Liver (tissue), 9 donors: ENCODE measurements around the gene AAGAB. TPM values are rescaled to one million over a fixed set of nuclear protein-coding genes. Genes with fewer than 3 reads are reported as not detected.

ENCODE experiments used
- DNase-seq: peaks from one replicate; pipeline ENCODE4 v3.0.0-alpha.2; 2017; ENCODE audit warnings: low spot score
- H3K27ac ChIP-seq, 2 donors: one replicate each; pipeline ENCODE4 v1.7.0; 2013; ENCODE audit warnings: inconsistent platforms in 2 of 2, low read length in 2 of 2, control low read depth in 1 of 2, low read depth in 1 of 2, mild to moderate bottlenecking in 1 of 2
- H3K27me3 ChIP-seq, 4 donors: one replicate each; pipeline versions ENCODE4 v1.6.1 to v1.7.0; 2013; ENCODE audit warnings: low read length in 3 of 4, inconsistent platforms in 1 of 4, mild to moderate bottlenecking in 1 of 4, moderate library complexity in 1 of 4; ENCODE audit not compliant: control insufficient read depth in 4 of 4, insufficient read depth in 4 of 4
- H3K36me3 ChIP-seq, 4 donors: one replicate each; pipeline versions ENCODE4 v1.6.1 to v1.7.0; 2013; ENCODE audit warnings: low read length in 3 of 4, mild to moderate bottlenecking in 3 of 4, low read depth in 1 of 4, moderate library complexity in 1 of 4; ENCODE audit not compliant: control insufficient read depth in 4 of 4, insufficient read depth in 3 of 4
- H3K4me1 ChIP-seq, 4 donors: one replicate each; pipeline versions ENCODE4 v1.6.1 to v1.7.0; 2013; ENCODE audit warnings: low read length in 3 of 4, mild to moderate bottlenecking in 3 of 4, moderate library complexity in 1 of 4; ENCODE audit not compliant: control insufficient read depth in 4 of 4, insufficient read depth in 4 of 4
- H3K4me3 ChIP-seq, 3 donors: one replicate each; pipeline versions ENCODE4 v1.6.1 to v1.7.0; 2013; ENCODE audit warnings: low read length in 3 of 3, control low read depth in 1 of 3, low read depth in 1 of 3, mild to moderate bottlenecking in 1 of 3
- H3K9ac ChIP-seq, 2 donors: one replicate each; pipeline ENCODE4 v1.7.0; 2013; ENCODE audit warnings: low read length in 2 of 2, mild to moderate bottlenecking in 2 of 2, moderate library complexity in 2 of 2, control low read depth in 1 of 2, low read depth in 1 of 2
- H3K9me3 ChIP-seq, 4 donors: one replicate each; pipeline versions ENCODE4 v1.6.1 to v1.7.0; 2013; ENCODE audit warnings: low read length in 3 of 4; ENCODE audit not compliant: control insufficient read depth in 4 of 4
- ATF3 ChIP-seq: IDR thresholded peaks from 2 replicates; pipeline ENCODE4 v1.6.1; 2016; ENCODE audit warnings: antibody characterized with exemption
- EGR1 ChIP-seq, 2 donors: IDR thresholded peaks; 2 replicates each; pipeline ENCODE4 v1.6.1; 2016 to 2018; ENCODE audit warnings: antibody characterized with exemption in 2 of 2, low read depth in 2 of 2
- FOXA1 ChIP-seq: IDR thresholded peaks from 2 replicates; pipeline ENCODE4 v1.6.1; 2016; ENCODE audit warnings: antibody characterized with exemption
- FOXA2 ChIP-seq: IDR thresholded peaks from 2 replicates; pipeline ENCODE4 v1.6.1; 2016; ENCODE audit warnings: antibody characterized with exemption
- GABPA ChIP-seq, 2 donors: IDR thresholded peaks in 1 of 2; conservative IDR thresholded peaks in 1 of 2; 2 replicates each; pipeline ENCODE4 v1.6.1; 2016; ENCODE audit warnings: antibody characterized with exemption in 2 of 2, mild to moderate bottlenecking in 1 of 2, moderate library complexity in 1 of 2
- HNF4A ChIP-seq, 2 donors: conservative IDR thresholded peaks; 2 replicates each; pipeline ENCODE4 v1.6.1; 2016; ENCODE audit warnings: antibody characterized with exemption in 2 of 2, mild to moderate bottlenecking in 2 of 2
- JUND ChIP-seq, 2 donors: IDR thresholded peaks; 2 replicates each; pipeline ENCODE4 v1.6.1; 2016; ENCODE audit warnings: antibody characterized with exemption in 2 of 2
- MAX ChIP-seq: IDR thresholded peaks from 2 replicates; pipeline ENCODE4 v1.6.1; 2016; ENCODE audit warnings: antibody characterized with exemption
- NR2F2 ChIP-seq: IDR thresholded peaks from 2 replicates; pipeline ENCODE4 v1.6.1; 2016; ENCODE audit warnings: antibody characterized with exemption
- REST ChIP-seq: IDR thresholded peaks from 2 replicates; pipeline ENCODE4 v1.6.1; 2016; ENCODE audit warnings: antibody characterized with exemption, mild to moderate bottlenecking
- RXRA ChIP-seq, 2 donors: IDR thresholded peaks; 2 replicates each; pipeline ENCODE4 v1.6.1; 2017 to 2018; ENCODE audit warnings: antibody characterized with exemption in 2 of 2, mild to moderate bottlenecking in 1 of 2
- SP1 ChIP-seq: IDR thresholded peaks from 2 replicates; pipeline ENCODE4 v1.6.1; 2018; ENCODE audit warnings: antibody characterized with exemption, mild to moderate bottlenecking
- TAF1 ChIP-seq: conservative IDR thresholded peaks from 2 replicates; pipeline ENCODE4 v1.6.1; 2016; ENCODE audit warnings: antibody characterized with exemption, mild to moderate bottlenecking
- YY1 ChIP-seq: IDR thresholded peaks from 2 replicates; pipeline ENCODE4 v1.6.1; 2016; ENCODE audit warnings: antibody characterized with exemption, mild to moderate bottlenecking
- ZBTB33 ChIP-seq: IDR thresholded peaks from 2 replicates; pipeline ENCODE4 v1.6.1; 2016; ENCODE audit warnings: antibody characterized with exemption
- WGBS: extraction: QIAGEN DNeasy Blood & Tissue Kit; methylation state at CpG from one replicate; pipeline ENCODE4 v1.1.7; 2013; 5-methylcytosine and 5-hydroxymethylcytosine counted together
- polyA plus RNA-seq, 2 donors: library from polyadenylated mRNA; stranded (reverse) in 1 of 2; unstranded in 1 of 2; fragments of 200-250 nt in 1 of 2; fragments of >200 nt in 1 of 2; fragmentation: Nextera tagmentation in 1 of 2; extraction: Ambion mirVana in 1 of 2; gene quantifications; one replicate each; pipeline versions ENCODE4 v1.2.1 to v1.2.3, GENCODE V29; 2013 to 2015
- total RNA-seq, 2 donors: library from RNA; depleted of rRNA; stranded (reverse); fragments of >200 nt; gene quantifications; one replicate each; pipeline ENCODE4 v1.2.3, GENCODE V29; 2014
- donor health status: healthy.
- donor health status: healthy.
- donor health status: healthy.
- donor health status: healthy.
- donor health status: healthy.

The AAGAB gene
- total and polyA plus RNA-seq, 4 donors, result 3.6 to 22.3 (median 13.0) TPM

- Histone ChIP-seq H3K36me3 (peaks cover 2 to 46% (median 24%) of the 10 kb centered on the region in 4 donors), H3K4me1 (no peaks in the 10 kb centered on the region), H3K9me3 (no peaks in the 10 kb centered on the region), H3K9ac (no peak overlapping the region), H3K27me3 (no peaks in the 10 kb centered on the region), H3K27ac (no peak overlapping the region), H3K4me3 (no peak overlapping the region)
- 90% methylated on average over 18 of the region's 18 CpGs for WGBS
- TF ChIP-seq FOXA2 (no peak), JUND (IDR thresholded peaks at IDR 0.05) (no peak), ATF3 (no peak), RXRA (IDR thresholded peaks at IDR 0.05) (no peak), REST (no peak), GABPA (IDR thresholded peaks at IDR 0.05 in 1 of 2, conservative IDR thresholded peaks at IDR 0.05 in 1 of 2) (no peak), FOXA1 (no peak), MAX (no peak), NR2F2 (no peak), TAF1 (no peak), ZBTB33 (no peak), SP1 (no peak), HNF4A (conservative IDR thresholded peaks at IDR 0.05) (no peak)
- DNase-seq, result no peak
Observed at GRCh38 chr15:67184208-67184925, 70.1 kb downstream of the AAGAB start.

GRCh38 chr15:67183443-67184169 is 70.9 kb downstream of the AAGAB start:
- no peak for TF ChIP-seq MAX
- TF ChIP-seq HNF4A (conservative IDR thresholded peaks at IDR 0.05), result no peak
- TF ChIP-seq RXRA (IDR thresholded peaks at IDR 0.05), result no peak
- TF ChIP-seq GABPA (IDR thresholded peaks at IDR 0.05 in 1 of 2, conservative IDR thresholded peaks at IDR 0.05 in 1 of 2), result no peak
- no peak for TF ChIP-seq JUND (IDR thresholded peaks at IDR 0.05)
- TF ChIP-seq YY1, result no peak
- no peak for TF ChIP-seq FOXA1
- no peak for TF ChIP-seq SP1
- no peak for TF ChIP-seq EGR1 (IDR thresholded peaks at IDR 0.05; ENCODE audit: low read depth in 2 of 2)
- H3K36me3 ChIP-seq, result peaks cover 2 to 42% (median 23%) of the 10 kb centered on the region in 4 donors
- no peak overlapping the region for H3K27ac ChIP-seq
- no peak overlapping the region for H3K4me3 ChIP-seq
- no peaks in the 10 kb centered on the region for H3K27me3 ChIP-seq
- DNase-seq, result no peak
- H3K9ac ChIP-seq, result no peak overlapping the region
- no peaks in the 10 kb centered on the region for H3K4me1 ChIP-seq
- no peaks in the 10 kb centered on the region for H3K9me3 ChIP-seq
- 80% methylated on average over 7 of the region's 7 CpGs for WGBS
